ENCODE results near the gene PARN. TPM values are rescaled to one million over a fixed set of nuclear protein-coding genes. Genes with fewer than 3 reads are reported as not detected.
A peak's percentile ranks its signal among the peaks of the same experiment; 100 is the strongest.

The PARN gene
- polyA plus RNA-seq, 1 experiment, result 33.9 TPM

DNA sequence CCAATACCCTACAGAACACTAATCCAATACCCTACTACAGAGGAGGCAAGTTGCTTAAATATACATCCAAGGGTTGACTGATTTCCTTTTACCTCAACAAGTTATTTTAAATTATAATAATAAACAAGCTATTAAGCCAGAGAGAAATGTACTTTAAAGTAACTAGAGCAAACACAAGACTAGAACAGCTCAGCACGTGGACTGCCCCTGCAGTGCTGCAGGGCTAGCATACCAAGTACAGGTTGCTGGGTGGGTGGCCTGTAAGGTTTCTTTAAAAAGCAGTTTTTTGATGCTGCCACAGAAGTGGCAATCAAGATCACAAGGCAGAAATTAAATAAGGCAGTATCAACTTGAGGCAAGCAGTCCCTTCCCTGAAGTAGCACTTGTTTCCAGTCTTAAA lies 63.5 kb downstream of the PARN start:
- ChIA-PET CTCF (no interaction called here), POLR2A (no interaction called here)
- no peaks in the 10 kb centered on the region for H3K27me3 ChIP-seq (ENCODE audit: control insufficient read depth, insufficient read depth, low read length)
- H3K27ac ChIP-seq (ENCODE audit: low read depth, low read length), result no peak overlapping the region
- DNase-seq (ENCODE audit: low read depth, low spot score), result no peak
- no peaks in the 10 kb centered on the region for H3K9me3 ChIP-seq (ENCODE audit: control insufficient read depth, insufficient read depth, low read length)
- no peak overlapping the region for H3K4me3 ChIP-seq (ENCODE audit: low read depth, low read length)
- TF ChIP-seq, protein P1, sequence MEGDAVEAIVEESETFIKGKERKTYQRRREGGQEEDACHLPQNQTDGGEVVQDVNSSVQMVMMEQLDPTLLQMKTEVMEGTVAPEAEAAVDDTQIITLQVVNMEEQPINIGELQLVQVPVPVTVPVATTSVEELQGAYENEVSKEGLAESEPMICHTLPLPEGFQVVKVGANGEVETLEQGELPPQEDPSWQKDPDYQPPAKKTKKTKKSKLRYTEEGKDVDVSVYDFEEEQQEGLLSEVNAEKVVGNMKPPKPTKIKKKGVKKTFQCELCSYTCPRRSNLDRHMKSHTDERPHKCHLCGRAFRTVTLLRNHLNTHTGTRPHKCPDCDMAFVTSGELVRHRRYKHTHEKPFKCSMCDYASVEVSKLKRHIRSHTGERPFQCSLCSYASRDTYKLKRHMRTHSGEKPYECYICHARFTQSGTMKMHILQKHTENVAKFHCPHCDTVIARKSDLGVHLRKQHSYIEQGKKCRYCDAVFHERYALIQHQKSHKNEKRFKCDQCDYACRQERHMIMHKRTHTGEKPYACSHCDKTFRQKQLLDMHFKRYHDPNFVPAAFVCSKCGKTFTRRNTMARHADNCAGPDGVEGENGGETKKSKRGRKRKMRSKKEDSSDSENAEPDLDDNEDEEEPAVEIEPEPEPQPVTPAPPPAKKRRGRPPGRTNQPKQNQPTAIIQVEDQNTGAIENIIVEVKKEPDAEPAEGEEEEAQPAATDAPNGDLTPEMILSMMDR (IDR thresholded peaks at IDR 0.05; ENCODE audit: low read depth, low read length), result no peak

DNA sequence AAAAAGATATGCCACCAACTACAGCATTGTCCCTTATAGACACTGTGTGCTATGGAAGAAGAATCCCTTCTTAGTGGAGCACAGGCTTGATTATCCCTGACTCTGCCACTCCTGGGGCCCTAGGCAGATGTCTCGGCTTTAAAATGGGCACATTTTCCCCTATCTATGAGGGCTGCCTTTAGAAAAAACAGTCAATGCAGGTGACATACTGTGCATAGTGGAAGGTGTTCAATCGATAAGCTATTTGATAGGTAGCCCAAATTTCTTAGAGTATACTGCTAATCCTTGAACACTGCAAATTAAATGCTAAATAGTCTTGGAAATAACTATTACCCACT lies 64.4 kb downstream of the PARN start:
- no peaks in the 10 kb centered on the region for H3K27me3 ChIP-seq (ENCODE audit: control insufficient read depth, insufficient read depth, low read length)
- ChIA-PET CTCF (no interaction called here), POLR2A (no interaction called here)
- no peak overlapping the region for H3K4me3 ChIP-seq (ENCODE audit: low read depth, low read length)
- TF ChIP-seq, protein P1 (IDR thresholded peaks at IDR 0.05; ENCODE audit: low read depth, low read length), result no peak
- H3K27ac ChIP-seq (ENCODE audit: low read depth, low read length), result no peak overlapping the region
- no peaks in the 10 kb centered on the region for H3K9me3 ChIP-seq (ENCODE audit: control insufficient read depth, insufficient read depth, low read length)
- DNase-seq (ENCODE audit: low read depth, low spot score), result no peak

DNA sequence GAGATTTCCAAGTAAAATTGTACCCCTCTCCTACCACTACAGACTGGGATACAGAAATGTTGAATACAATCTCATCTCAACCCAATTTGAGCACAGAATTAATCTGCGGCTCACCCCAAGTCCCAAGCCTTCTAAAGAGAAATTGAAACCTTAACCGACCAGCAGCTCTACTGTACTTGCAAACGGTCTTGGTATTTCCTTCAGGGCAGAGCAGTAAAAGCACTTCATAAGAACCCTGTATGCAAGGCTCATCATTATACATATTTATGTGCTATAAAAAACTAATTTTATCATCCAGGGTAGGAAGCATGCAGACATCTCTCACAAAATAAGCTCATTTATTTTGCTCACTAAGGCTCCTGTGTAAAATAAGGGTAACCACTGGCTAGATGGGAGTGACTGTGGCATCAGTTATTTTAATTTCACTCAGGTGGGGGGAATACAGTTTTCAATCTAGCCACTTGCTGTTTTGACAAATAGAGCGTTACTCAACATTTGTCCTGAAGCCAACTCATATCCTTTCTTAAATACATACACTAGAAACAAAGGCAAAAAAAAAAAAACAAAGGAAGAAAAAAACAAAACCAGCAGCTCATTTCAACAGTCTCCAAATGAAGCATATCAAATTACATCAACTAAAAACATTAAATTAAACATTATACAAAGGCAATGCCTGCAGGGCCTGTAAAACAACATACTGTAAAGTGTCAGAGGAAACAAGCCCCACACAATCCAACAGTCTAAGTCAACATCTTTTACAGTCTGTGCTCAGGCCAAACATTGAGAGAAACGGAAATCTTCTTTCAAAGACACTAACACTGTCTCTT lies 65.0 kb downstream of the PARN start:
- DNase-seq (ENCODE audit: low read depth, low spot score), result no peak
- H3K9me3 ChIP-seq (ENCODE audit: control insufficient read depth, insufficient read depth, low read length), result no peaks in the 10 kb centered on the region
- no peak overlapping the region for H3K4me3 ChIP-seq (ENCODE audit: low read depth, low read length)
- no peaks in the 10 kb centered on the region for H3K27me3 ChIP-seq (ENCODE audit: control insufficient read depth, insufficient read depth, low read length)
- TF ChIP-seq, protein P1 (IDR thresholded peaks at IDR 0.05; ENCODE audit: low read depth, low read length), result no peak
- no peak overlapping the region for H3K27ac ChIP-seq (ENCODE audit: low read depth, low read length)
- POLR2A ChIA-PET, result no interaction called here
- CTCF ChIA-PET, result interaction anchor here (0.5 kb wide), 1 partner anchor 52 kb away, joined by 3 read pairs; no protein-coding TSS in a partner anchor

DNA sequence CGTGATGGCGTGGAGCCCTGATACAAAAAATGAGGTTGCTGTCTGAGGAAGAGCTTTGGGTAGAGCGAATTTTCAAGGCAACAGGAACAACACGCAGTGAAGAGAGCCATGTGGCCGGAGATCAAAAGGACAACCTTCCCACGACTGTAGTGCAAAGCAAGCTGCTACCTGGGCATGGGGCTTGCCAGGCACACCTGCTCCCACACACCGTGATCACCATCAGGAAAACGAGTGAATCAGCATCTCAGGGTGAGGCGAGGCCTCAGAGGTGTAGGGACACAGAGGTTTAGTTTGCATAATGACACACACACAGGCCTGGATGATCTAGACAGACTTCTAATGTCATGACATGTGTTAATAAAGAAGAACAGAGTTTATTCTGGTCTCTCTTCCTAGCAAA lies 65.7 kb downstream of the PARN start:
- Histone ChIP-seq H3K27me3 (ENCODE audit: control insufficient read depth, insufficient read depth, low read length) (no peaks in the 10 kb centered on the region), H3K4me3 (ENCODE audit: low read depth, low read length) (no peak overlapping the region), H3K9me3 (ENCODE audit: control insufficient read depth, insufficient read depth, low read length) (no peaks in the 10 kb centered on the region), H3K27ac (ENCODE audit: low read depth, low read length) (no peak overlapping the region)
- POLR2A ChIA-PET, result no interaction called here
- DNase-seq (ENCODE audit: low read depth, low spot score), result no peak
- TF ChIP-seq, protein P1 (IDR thresholded peaks at IDR 0.05; ENCODE audit: low read depth, low read length), result no peak
- CTCF ChIA-PET, result interaction anchor here (0.5 kb wide), 1 partner anchor 52 kb away, joined by 3 read pairs; no protein-coding TSS in a partner anchor

DNA sequence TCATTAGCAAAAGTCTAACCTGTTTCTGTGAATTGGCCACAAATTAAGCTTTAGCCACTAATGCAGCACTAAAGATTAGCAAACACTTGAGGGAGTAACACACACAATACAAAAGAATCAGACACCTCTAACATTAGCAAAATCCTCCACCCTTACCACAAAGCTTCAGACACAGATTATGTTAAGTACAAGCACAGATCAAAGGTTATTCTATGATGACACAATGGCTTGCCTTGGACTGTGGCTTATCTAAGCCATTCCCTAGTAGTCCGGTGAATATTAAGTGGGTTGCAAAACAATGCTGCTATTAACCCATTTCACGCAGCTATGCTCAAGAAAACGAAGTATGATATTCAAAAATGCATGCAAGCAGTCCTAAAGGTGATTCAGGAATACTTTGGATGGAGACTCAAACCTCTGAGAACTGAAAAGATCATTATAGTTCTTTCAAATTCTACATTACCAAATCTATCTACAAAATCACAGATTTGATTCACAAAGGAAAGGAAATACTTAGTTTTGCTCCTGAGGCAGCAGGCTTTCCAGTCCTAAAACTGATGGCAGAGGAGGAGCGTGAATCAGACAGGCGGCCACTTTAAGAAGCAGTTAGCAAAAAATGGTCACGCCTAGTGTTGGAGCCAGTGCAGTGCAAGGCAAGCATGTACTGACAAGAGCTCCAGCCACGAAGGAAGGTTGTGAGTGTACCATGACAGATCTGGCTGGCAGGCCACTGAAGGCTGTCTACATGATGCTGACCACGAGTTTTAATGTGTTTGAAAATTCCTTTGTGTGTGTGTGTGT lies 67.2 kb downstream of the PARN start:
- no peaks in the 10 kb centered on the region for H3K27me3 ChIP-seq (ENCODE audit: control insufficient read depth, insufficient read depth, low read length)
- no peak overlapping the region for H3K27ac ChIP-seq (ENCODE audit: low read depth, low read length)
- H3K4me3 ChIP-seq (ENCODE audit: low read depth, low read length), result no peak overlapping the region
- DNase-seq (ENCODE audit: low read depth, low spot score), result no peak
- CTCF ChIA-PET, result interaction anchor here (0.7 to 1.2 kb wide), 2 partner anchors 56 to 314 kb away, joined by 3 read pairs; no protein-coding TSS in a partner anchor
- H3K9me3 ChIP-seq (ENCODE audit: control insufficient read depth, insufficient read depth, low read length), result no peaks in the 10 kb centered on the region
- TF ChIP-seq, protein P1 (IDR thresholded peaks at IDR 0.05; ENCODE audit: low read depth, low read length), result peak; percentile 30
- POLR2A ChIA-PET, result interaction anchor here (0.6 kb wide), 1 partner anchor 71 kb away, joined by 3 read pairs; no protein-coding TSS in a partner anchor

Data from AG04450 (cell line).